ENCODE results near the gene CLCN1. TPM values are rescaled to one million over a fixed set of nuclear protein-coding genes. Genes with fewer than 3 reads are reported as not detected.
A peak's percentile ranks its signal among the peaks of the same experiment; 100 is the strongest.
"Not testable (repeated sequence)": the region's sequence is repeated elsewhere in the genome, so short reads cannot be mapped to it uniquely, and the experiment has no call there.

The CLCN1 gene
- total RNA-seq, result 0.22 TPM
- long read RNA-seq, partial matches to known transcripts, result 1 of 1 reads
- long read RNA-seq, other reads (novel, unspliced or antisense), result 0 of 1 reads

DNA sequence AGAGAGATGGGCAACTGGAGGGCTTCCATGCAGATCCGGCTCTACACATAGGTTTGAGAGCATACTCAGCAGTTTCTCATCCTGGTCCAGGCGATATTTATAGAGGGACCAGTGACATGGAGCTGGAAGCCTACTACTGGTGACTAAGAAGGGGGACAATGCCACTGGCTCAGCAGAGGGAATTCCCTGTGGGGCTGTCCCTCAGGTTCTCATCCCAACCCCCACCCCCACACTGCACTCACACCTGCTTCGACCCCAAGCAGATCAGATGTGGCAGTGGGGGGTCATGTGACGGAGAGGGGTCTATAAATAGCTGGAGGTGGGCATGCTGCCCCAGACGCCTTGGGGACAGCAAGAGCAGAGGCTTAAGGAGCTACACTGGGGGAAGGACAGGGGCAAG, at the start of gene CLCN1:
Gene CLCN1, plus strand, starts transcription at position 336 of the 400 bp plus-strand sequence. CDS start 102 bp downstream, outside the sequence.
- no peak for DNase-seq (ENCODE audit: low spot score)

DNA sequence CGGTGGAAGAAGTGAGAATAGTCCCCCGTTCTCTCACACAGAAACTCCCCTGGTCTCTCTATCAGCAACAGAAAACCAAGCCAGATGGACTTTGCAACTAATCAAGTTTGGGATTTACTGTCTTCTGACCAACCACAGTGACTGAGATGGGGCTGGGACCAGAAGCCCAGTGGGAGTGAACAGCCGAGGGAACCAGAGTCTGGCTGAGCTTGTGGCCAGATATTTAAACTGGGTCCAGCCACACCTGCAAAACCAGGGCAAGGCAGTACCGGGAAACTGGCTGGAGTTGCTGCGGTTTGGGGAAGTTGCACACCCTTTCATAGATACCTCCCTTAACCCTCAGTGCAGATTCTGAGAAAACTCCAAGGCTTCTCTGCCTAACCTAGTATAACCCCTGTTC, 46.7 kb upstream of the CLCN1 start:
- DNase-seq (ENCODE audit: low spot score), result no peak

DNA sequence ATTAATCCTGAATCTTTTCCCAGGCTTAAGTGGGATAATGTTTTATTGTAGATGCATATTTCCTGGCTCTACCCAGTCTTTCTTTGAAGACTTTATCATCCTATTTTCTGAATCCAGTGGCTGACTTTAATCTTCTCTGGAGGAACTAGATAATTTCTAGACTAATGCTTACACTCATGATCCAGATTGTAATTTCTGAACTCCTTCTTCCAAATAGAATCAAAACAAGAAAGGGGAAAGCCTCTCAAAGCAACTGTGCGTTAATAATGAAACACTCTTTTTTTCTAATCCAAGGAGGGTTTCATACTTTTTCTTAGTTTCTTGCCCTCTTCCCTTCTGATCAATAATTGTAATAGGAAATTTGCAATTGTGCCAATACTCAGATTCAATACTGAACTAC, 44.7 kb upstream of the CLCN1 start:
- DNase-seq (ENCODE audit: low spot score), result no peak

DNA sequence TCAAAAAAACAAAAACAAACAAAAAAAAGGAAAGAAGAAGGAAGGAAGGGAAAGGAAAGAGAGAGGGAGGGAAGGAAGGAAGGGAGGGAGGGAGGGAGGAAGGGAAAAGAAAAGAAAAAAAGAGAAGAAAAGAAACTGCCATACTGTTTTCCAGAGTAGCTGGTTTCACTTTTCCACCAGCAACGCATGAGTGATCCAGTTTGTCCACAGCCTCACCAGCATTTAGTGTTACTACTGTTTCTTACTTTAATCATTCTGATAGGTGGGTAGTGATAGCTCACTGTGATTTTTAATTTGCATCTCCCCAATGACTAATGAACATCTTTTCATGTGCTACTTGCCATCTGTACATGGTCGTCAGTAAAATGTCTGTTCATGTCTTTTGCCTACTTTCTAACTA, 43.0 kb upstream of the CLCN1 start:
- no peak for DNase-seq (ENCODE audit: low spot score)

DNA sequence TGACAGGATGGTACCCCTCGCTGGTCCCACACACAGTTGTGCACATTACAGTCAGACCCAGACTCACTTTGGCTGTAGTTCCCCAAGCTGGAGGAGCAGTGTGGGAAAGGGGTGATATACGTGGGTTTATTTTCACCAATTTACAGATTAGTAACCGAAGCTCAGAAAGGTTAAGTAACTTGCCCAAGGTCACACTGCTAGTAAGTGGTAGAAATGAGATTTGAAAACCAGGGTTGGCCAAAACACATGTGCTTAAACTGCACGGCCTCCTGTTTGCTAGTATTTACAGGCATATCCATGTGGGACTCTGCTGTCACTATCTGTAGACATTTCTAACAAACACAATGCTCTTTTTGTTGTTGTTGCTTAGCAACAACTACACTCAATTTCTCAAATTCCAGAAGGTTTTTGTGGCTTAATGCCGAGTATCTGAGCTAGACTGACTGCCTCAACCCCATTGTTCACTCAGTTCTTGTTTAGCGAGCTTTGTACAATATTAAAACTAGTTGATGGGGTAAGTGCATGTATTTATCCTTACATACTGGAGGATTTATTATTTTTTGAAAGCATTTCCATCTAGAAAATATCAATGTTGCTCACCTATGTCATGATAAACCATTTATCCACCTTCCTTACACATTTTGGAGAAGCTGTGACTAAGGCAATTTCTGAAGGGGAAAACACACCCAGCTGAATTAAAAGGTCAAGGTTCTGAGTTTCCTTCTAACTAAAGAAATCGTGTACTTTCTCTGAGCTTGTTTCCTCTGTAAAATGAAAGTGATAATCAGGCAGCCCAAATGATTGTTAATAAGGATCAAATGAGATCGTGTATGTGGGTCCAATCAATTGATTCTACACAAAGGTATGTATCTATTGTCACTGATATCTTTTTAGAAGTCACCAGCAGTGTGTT, 36.5 kb upstream of the CLCN1 start:
- DNase-seq (ENCODE audit: low spot score), result no peak

DNA sequence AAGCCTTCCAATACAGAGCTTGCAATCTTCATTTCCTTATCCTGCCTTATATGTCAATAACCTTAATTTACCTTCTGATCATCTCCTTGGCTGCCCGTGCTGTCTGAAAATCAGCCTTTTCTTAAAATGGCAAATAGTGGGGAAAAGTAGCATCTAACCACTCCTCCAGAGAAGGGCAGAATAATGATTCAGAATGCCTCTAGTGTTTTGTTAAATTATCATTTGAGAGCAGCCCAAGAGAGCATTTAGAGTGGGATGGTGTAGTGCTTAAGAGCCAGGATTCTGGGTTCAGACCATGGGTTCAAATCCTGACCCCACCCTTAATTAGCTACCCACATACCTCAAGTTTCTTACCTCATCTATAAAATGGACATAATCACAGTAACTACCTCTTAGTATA, 35.8 kb upstream of the CLCN1 start:
- no peak for DNase-seq (ENCODE audit: low spot score)

DNA sequence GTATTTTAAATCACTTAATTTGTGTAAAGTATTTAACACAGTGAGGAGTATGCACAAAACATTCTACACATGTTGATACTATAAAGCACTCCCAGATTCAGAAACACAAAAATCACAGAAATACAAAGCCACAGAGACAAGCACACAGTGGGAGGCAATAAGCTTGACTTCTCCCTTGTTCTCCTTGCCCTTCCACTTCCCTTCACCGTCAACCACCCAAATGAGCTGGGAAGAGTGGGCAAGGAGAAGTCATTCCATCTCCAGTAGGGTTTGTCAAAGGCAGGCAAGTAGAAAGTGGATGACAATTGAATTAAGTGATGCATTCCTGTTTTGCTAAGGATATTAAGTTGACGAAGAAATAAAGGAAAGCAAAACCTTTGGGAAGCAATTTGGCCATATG, 35.3 kb upstream of the CLCN1 start:
- DNase-seq (ENCODE audit: low spot score), result no peak

DNA sequence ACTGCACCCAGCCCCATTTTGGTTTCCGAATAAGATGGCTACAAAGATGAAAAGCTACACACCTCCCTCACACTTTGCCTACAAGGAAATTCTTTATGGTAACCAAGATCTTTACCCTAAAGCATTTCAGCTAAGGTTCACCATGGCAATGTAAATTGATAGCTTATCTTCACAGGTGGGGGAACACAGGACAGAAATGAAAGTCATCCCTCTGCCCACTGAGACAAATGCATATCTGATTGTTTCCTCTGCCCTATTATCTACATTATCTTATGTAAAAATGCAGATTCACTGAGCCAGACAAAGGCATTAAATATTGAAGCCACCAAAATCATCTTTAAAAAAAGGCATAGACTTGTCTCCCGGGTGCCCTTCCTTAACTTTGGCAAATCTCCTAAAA, 34.4 kb upstream of the CLCN1 start:
- no peak for DNase-seq (ENCODE audit: low spot score)

DNA sequence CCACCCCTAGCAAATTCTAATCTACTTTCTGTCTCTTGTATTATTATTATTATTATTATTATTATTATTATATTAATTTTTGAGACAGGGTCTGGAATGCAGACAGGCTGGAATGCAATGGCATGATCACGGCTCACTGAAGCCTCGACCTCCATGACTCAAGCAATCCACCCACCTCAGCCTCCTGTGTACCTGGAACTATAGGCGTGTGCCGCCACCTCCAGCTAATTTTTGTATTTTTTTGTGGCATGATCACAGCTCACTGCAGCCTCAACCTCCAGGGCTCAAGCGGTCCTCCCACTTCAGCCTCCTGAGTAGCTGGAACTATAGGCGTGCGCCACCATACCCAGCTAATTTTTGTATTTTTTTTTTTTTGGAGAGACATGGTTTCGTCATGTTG, 33.8 kb upstream of the CLCN1 start:
- no peak for DNase-seq (ENCODE audit: low spot score)

DNA sequence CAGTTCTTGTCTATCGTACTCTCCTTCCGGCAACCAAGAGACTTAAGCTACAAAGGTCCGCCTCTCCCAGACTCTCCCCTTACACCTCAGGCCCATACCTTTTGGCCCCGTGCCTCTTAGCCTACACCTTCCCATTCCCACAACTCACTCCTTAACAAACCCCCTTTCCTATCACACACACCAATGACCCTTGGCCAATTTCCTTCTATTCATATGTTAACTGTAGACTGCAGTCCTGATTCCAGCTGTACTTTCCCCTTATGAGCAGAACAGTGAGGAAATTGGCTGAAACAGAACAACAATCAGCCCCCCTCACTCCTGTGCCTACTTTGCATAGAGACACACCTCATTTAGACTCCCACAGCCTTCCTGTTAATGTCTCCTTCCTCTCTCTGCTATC, 32.5 kb upstream of the CLCN1 start:
- DNase-seq (ENCODE audit: low spot score), result no peak

DNA sequence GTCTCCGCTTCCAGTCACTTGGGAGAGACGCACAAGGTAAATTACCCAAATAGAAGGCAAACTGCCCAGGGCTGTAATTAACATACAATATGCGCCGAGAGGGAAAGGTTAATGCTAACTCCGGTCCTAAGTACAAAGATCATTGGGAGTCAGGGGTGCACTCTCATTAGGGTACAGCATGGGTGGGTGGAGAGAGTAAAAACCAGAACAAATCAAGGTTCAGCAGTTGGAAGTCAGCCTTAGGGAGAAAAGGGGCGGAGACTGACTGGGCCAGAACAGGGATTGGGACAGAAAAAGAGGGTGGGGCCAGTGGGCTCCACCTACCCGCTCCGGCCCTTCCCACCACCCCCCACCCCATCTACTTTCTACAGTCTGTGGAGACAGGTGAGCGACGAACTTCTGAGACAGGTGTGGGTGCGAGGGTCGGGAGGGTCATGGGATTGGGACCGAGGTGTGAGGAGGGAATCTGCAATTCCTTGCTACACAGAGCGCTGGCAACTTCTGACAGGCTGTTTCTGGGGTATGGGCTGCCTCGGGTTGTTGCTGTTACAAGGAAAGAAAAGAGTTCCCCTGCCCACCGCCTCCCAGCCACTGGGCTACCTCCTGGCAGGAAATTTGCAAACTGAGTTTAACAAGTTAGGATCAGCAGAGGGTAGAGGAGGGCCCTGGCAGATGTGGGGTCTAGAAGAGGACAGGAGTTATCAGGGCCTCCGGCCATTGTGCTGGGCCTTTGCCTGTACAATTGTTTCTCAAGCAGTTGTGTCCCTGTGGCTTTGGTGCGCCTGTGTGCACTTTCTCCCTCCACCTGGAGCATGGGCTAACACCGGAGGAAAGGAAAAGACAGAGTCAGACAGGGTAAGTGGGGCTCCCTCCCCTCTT, 31.1 kb upstream of the CLCN1 start, which contains the start of gene TMEM139:
Gene TMEM139, plus strand, starts transcription at position 368 of the 879 bp plus-strand sequence. CDS start 1,000 bp downstream, outside the sequence.
- DNase-seq (ENCODE audit: low spot score), result no peak

DNA sequence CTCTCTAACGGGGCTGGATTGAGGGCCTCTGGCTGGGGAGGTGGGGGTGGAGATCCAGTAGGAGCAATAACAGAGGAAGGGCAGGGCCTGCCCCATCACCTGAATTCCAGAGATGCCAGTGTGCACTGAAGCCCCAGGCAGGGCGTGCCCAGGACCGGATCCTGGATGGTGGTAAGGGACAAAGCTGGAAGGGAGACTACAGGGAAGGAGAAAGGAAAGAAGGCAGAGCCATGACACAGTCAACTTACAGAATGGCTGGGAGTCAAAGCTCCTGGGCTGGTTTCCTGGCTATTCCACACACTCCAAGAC, 30.5 kb upstream of the CLCN1 start:
- DNase-seq (ENCODE audit: low spot score), result no peak

DNA sequence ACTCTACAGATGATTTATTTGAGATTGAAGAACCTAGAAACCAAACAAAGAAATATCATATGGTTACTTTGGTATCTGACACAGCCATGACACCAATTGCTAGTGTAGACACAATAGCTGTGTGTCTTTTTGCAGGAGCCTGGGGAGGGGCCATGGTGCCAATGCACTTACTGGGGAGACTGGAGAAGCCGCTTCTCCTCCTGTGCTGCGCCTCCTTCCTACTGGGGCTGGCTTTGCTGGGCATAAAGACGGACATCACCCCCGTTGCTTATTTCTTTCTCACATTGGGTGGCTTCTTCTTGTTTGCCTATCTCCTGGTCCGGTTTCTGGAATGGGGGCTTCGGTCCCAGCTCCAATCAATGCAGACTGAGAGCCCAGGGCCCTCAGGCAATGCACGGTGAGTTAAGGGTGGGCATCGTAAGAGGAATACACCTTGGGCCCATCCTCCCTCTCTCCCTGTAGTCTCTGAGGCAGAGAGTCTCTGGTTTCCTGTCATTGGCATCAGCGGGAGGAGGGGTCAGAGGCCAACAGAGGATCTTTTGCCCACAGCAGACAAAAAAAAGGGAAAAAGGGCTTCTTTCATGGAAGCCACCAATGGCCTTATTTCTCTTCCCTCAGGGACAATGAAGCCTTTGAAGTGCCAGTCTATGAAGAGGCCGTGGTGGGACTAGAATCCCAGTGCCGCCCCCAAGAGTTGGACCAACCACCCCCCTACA, 29.9 kb upstream of the CLCN1 start:
- DNase-seq (ENCODE audit: low spot score), result no peak

DNA sequence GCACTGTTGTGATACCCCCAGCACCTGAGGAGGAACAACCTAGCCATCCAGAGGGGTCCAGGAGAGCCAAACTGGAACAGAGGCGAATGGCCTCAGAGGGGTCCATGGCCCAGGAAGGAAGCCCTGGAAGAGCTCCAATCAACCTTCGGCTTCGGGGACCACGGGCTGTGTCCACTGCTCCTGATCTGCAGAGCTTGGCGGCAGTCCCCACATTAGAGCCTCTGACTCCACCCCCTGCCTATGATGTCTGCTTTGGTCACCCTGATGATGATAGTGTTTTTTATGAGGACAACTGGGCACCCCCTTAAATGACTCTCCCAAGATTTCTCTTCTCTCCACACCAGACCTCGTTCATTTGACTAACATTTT, 29.4 kb upstream of the CLCN1 start:
- DNase-seq (ENCODE audit: low spot score), result no peak

DNA sequence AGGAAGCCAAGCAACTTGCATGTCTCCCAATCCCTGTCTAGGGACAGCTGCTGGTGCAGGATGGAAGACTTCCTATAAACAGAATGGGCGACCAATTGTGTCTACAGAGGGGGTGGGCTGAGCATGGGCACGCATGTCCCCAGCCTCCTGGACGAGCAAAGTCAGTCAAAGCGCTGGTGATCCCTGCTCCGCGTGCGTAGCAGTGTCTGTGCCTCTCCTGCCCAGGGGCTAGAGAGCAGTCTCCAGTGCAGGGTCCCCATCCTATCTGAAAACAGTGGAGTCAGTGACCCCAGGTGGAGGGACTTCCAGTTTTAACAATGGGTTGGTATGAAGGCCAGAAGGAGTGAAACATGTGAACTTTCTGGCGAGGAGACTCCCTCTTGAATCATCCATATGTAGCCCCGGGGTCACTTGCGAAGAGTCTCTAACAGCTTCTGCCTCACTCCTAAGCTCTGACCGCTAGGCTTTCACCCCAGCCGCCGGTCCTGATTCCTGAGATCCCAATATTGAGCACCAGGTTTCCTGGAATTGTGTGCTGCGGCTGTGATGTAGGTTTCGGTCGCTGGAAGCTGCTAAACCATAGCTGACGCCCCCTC, 28.5 kb upstream of the CLCN1 start:
- DNase-seq (ENCODE audit: low spot score), result no peak

DNA sequence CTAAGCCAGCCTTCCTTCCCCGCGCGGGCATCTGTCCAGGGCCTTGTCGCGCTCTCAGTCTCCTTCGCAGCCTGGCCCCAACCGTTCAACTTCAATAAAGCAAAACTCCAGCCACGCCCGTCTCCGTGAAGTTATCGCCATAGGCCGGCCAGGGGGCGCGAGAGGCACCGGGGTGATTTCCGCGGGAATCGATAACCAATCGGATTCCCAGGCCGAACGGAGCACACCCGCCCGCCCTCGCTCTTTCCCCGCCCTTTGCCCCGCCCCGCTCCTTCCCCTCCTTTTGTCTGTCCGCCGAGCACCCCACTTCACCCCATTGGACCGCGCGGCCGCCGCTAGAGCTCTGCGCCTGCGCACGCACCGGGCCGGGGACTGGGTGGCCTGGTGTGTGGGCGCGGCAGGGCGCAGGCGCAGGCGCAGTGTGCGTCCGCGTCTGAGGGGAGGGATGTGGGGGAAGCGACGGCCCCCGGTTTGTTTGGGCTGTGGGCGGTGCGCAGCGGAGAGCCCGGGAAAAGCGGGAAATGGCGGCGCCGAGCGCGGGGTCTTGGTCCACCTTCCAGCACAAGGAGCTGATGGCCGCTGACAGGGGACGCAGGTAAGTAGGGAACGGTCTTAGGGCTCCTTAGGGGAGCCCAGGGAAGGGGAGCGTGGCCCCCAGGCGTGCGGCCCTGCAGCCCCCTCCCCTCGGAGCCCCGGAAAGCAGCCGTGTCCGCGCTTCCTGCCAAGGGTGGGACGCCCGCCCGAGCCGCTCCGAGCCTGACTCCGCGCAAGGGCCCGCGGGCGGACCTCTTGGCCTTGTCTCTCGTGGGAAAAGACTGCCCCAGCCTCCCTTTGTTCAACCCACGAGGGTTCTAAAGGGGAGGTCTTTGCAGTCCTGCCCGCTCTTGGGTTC, 27.7 kb upstream of the CLCN1 start, which contains the start of gene CASP2:
Gene CASP2, plus strand, starts transcription at position 417 of the 892 bp plus-strand sequence. Its CDS starts 105 bp downstream, at position 522.
- DNase-seq (ENCODE audit: low spot score), result peak; percentile 100

DNA sequence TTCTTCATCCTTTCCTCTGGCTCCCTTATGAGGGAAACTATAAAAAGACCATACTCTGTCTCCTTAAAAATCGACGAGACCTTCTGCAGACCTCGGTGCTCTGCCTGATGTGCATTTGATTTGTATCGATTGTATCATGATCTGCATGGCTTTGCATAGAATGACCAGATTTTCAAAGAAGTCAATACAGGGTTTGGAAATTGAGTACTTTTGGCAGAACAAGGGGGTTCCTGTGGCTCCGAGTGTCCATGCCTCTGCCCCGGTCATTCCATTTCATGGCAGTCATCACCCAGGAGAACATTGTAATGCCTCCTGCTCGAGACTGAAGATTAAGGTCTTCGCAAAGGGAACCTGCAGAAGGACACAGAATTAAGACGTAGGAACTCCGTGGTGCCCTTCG, 27.1 kb upstream of the CLCN1 start:
- no peak for DNase-seq (ENCODE audit: low spot score)

DNA sequence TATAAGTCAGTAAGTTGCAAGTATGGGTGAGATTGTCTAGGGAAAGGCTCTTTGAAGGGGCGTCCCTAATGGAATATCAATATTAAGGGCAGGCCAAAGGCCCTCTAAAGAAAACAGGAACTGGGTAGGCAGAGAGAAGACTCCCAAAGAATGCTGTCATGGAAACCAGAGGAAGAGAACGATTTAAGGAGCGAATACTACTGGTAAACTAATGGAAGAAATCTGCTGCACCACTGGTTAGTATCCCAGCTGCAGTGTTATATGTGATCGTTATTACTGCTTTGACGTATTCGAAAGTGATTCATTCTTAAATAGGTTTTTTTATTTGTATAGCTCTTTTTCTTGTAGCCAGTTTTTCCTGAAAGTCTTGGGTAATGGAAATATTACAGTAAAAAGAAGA, 26.5 kb upstream of the CLCN1 start:
- DNase-seq (ENCODE audit: low spot score), result no peak

DNA sequence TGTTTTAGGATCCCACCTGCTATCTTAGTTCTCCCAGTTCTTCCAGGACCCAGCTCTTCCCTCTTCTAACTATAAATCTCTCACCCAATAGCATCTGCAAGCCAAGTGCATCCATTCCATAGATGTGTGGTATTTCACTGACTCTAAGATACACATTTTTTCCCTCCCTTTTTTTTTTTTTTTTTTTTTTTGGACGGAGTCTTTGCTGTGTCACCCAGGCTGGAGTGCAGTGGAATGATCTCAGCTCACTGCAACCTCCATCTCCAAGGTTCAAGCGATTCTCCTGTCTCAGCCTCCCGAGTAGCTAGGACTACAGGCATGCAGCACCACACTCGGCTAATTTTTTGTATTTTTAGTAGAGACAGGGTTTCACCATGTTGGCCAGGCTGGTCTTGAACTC, 26.0 kb upstream of the CLCN1 start:
- not testable (repeated sequence) for DNase-seq (ENCODE audit: low spot score)

DNA sequence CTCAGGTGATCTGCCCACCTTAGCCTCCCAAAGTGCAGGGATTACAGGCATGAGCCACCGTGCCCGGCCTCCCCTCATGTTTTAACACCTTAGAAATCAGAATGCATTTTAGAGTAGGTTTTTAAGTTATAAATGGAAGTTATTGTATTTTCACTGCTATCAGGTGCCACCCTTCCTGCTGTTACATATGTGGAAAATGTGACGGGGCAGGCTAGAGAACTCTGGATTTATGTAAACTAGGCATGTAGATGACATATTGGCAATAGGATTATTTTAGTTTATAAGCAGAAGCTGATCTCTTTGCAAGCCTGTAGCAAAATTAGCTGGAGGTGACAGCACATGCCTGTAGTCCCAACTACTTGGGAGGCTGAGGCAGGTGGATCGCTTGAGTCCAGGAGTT, 25.6 kb upstream of the CLCN1 start:
- DNase-seq (ENCODE audit: low spot score), result no peak

Data from mesenteric fat pad (tissue), 1 donor.